WTC11 (cell line): ENCODE data around the gene IGSF23. TPM values are rescaled to one million over a fixed set of nuclear protein-coding genes. Genes with fewer than 3 reads are reported as not detected.
"Not testable (repeated sequence)": the region's sequence is repeated elsewhere in the genome, so short reads cannot be mapped to it uniquely, and the experiment has no call there.

Experiments used
- ATAC-seq: fragments of 200-7000 bp; cut with Tn5 transposase; 2 replicates; pipeline ENCODE4 v1.10.0; 2021; ENCODE audit warnings: mild to moderate bottlenecking, moderate library complexity
- CTCF ChIA-PET: fragments of 300-600 bp; sonication (Branson Sonifier 250); formaldehyde crosslinking; loops from one replicate; lab custom pipeline; 2021; ENCODE audit warnings: antibody characterized with exemption; lab: Charles Lee
- POLR2A ChIA-PET: fragments of 350-600 bp; sonication (Branson Sonifier 250); formaldehyde crosslinking; loops from one replicate; lab custom pipeline; 2021; ENCODE audit warnings: antibody characterized with exemption; lab: Charles Lee
- DNase-seq: peaks from one replicate; pipeline ENCODE4 v3.0.0; 2021; ENCODE audit warnings: low spot score
- H3K27ac Mint-ChIP-seq: 2 replicates; pipeline ENCODE4 v1.8.0; 2021; ENCODE audit warnings: mixed read lengths
- H3K27me3 Mint-ChIP-seq: 2 replicates; pipeline ENCODE4 v1.8.0; 2021; ENCODE audit warnings: low read depth, mild to moderate bottlenecking, moderate library complexity, mixed read lengths
- H3K36me3 Mint-ChIP-seq: 2 replicates; pipeline ENCODE4 v1.8.0; 2021; ENCODE audit warnings: mixed read lengths
- H3K4me1 Mint-ChIP-seq: 2 replicates; pipeline ENCODE4 v1.8.0; 2022; ENCODE audit warnings: mixed read lengths
- H3K4me3 Mint-ChIP-seq: 2 replicates; pipeline ENCODE4 v1.8.0; 2021; ENCODE audit warnings: mild to moderate bottlenecking, moderate library complexity, mixed read lengths
- H3K9me3 Mint-ChIP-seq: 2 replicates; pipeline ENCODE4 v1.8.0; 2021; ENCODE audit warnings: mixed read lengths
- AFF4 ChIP-seq: sonication (generic); formaldehyde crosslinking; IDR thresholded peaks from 2 replicates; pipeline ENCODE4 v1.8.1; 2023; ENCODE audit warnings: mild to moderate bottlenecking, missing genetic modification reagents, borderline replicate concordance
- ATF1 ChIP-seq: sonication (generic); formaldehyde crosslinking; IDR thresholded peaks from 2 replicates; pipeline ENCODE4 v1.8.1; 2023; ENCODE audit warnings: mild to moderate bottlenecking, moderate library complexity, missing genetic modification reagents
- ATF3 ChIP-seq: sonication (generic); formaldehyde crosslinking; conservative IDR thresholded peaks from 2 replicates; pipeline ENCODE4 v1.8.1; 2022; ENCODE audit warnings: mild to moderate bottlenecking, missing genetic modification reagents
- CBFB ChIP-seq: sonication (generic); formaldehyde crosslinking; IDR thresholded peaks from 2 replicates; pipeline ENCODE4 v1.8.1; 2022; ENCODE audit warnings: mild to moderate bottlenecking, low read depth, missing genetic modification reagents
- CREM ChIP-seq: sonication (generic); formaldehyde crosslinking; IDR thresholded peaks from 2 replicates; pipeline ENCODE4 v1.8.1; 2022; ENCODE audit warnings: mild to moderate bottlenecking, missing genetic modification reagents, moderate library complexity
- GABPB1 ChIP-seq: sonication (generic); formaldehyde crosslinking; IDR thresholded peaks from 2 replicates; pipeline ENCODE4 v1.8.1; 2023; ENCODE audit warnings: mild to moderate bottlenecking, missing genetic modification reagents
- GTF2I ChIP-seq: fragments of 250-450 bp; sonication (Bioruptor Pico); conservative IDR thresholded peaks from 2 replicates; pipeline ENCODE4 v1.4.0; 2021; ENCODE audit warnings: mild to moderate bottlenecking
- HMGA2 ChIP-seq: fragments of 250-450 bp; sonication (Bioruptor Pico); IDR thresholded peaks from 2 replicates; pipeline ENCODE4 v1.4.0; 2021; ENCODE audit warnings: mild to moderate bottlenecking, moderate library complexity
- SP1 ChIP-seq: sonication (generic); formaldehyde crosslinking; conservative IDR thresholded peaks from 2 replicates; pipeline ENCODE4 v1.8.1; 2022; ENCODE audit warnings: missing genetic modification reagents
- ZNF281 ChIP-seq: sonication (generic); formaldehyde crosslinking; IDR thresholded peaks from 2 replicates; pipeline ENCODE4 v1.8.0; 2023; ENCODE audit warnings: mild to moderate bottlenecking, missing genetic modification reagents
- total RNA-seq: library from RNA; stranded (reverse); gene quantifications from 3 replicates; pipeline ENCODE4 v1.2.3, GENCODE V29; 2021

The IGSF23 gene
- total RNA-seq, 1 experiment from 2014 or later = not detected

GRCh38 chr19:44593294-44593693 is 20.1 kb upstream of the IGSF23 start:
- DNase-seq (no peak), ATAC-seq (no peak)
- H3K4me1 Mint-ChIP-seq = peaks cover 18% of the 10 kb centered on the region
- H3K36me3 Mint-ChIP-seq = no peaks in the 10 kb centered on the region
- peaks cover 12% of the 10 kb centered on the region for H3K9me3 Mint-ChIP-seq
- CTCF ChIA-PET = interaction anchor here (0.5 to 3.7 kb wide), 3 partner anchors 11 to 171 kb away, joined by 3 to 18 read pairs (median 10); no protein-coding TSS in a partner anchor
- H3K27ac Mint-ChIP-seq = no peak overlapping the region
- POLR2A ChIA-PET = interaction anchor here (0.6 kb wide), 1 partner anchor 38 kb away, joined by 8 read pairs; no protein-coding TSS in a partner anchor
- no peaks in the 10 kb centered on the region; the same call in 1 of the 2 replicates for H3K27me3 Mint-ChIP-seq
- H3K4me3 Mint-ChIP-seq = no peak overlapping the region
- no peak for TF ChIP-seq GTF2I (CRISPR knock-in tag)
- peak; percentile 100 for TF ChIP-seq HMGA2 (CRISPR knock-in tag)
- TF ChIP-seq, all 79 proteins: peak for 1

- H3K4me3 Mint-ChIP-seq, H3K36me3 Mint-ChIP-seq, H3K27me3 Mint-ChIP-seq, POLR2A ChIA-PET, DNase-seq, ATAC-seq: not testable (repeated sequence)
- Mint-ChIP-seq H3K9me3 (peaks cover 17% of the 10 kb centered on the region), H3K27ac (peak overlapping the region; percentile 47), H3K4me1 (peaks cover 18% of the 10 kb centered on the region)
- CTCF ChIA-PET = interaction anchor here (0.5 to 3.7 kb wide), 4 partner anchors 11 to 170 kb away, joined by 3 to 18 read pairs (median 6); no protein-coding TSS in a partner anchor
Measured at GRCh38 chr19:44593866-44594266, 19.5 kb upstream of the IGSF23 start.

- POLR2A ChIA-PET = no interaction called here
Measured at GRCh38 chr19:44596428-44597130, 16.8 kb upstream of the IGSF23 start.

More at GRCh38 chr19:44596428-44597130, 16.8 kb upstream of the IGSF23 start:
- peak; percentile 65 for ATAC-seq
- CTCF ChIA-PET = interaction anchor here (0.5 to 1.8 kb wide), 3 partner anchors 14 to 25 kb away, joined by 3 to 13 read pairs (median 11); no protein-coding TSS in a partner anchor
- H3K9me3 Mint-ChIP-seq = peaks cover 26% of the 10 kb centered on the region
- peaks cover 14% of the 10 kb centered on the region for H3K4me1 Mint-ChIP-seq
- no peaks in the 10 kb centered on the region for H3K36me3 Mint-ChIP-seq
- TF ChIP-seq AFF4 (CRISPR knock-in tag) (no peak), SP1 (no peak), ATF1 (CRISPR knock-in tag) (no peak), CREM (no peak), CBFB (CRISPR knock-in tag) (no peak), GABPB1 (CRISPR knock-in tag) (0 out of 2 replicates have a peak, but pooled peaks have one; percentile 22), ZNF281 (CRISPR knock-in tag) (no peak), ATF3 (CRISPR knock-in tag) (no peak)
- H3K4me3 Mint-ChIP-seq = no peak overlapping the region
- H3K27ac Mint-ChIP-seq = no peak overlapping the region
- H3K27me3 Mint-ChIP-seq = peaks cover 5% of the 10 kb centered on the region
- no peak for DNase-seq
